PC-3 (cell line): ENCODE data around the gene IL16. TPM values are rescaled to one million over a fixed set of nuclear protein-coding genes. Genes with fewer than 3 reads are reported as not detected.

Experiments
- ATAC-seq: fragments of 200-7000 bp; cut with Tn5 transposase; 2 replicates; pipeline ENCODE4 v1.9.1; 2020; ENCODE audit warnings: mild to moderate bottlenecking, moderate library complexity
- BruUV-seq: library from RNA; stranded (reverse); fragments of 400-500 nt; replicated peaks from 2 replicates; lab custom pipeline; 2021; lab: Mats Ljungman, UMichigan
- CTCF ChIA-PET: fragments of 300-600 bp; sonication (Branson Sonifier 250); formaldehyde crosslinking; loops from one replicate; lab custom pipeline; 2022; ENCODE audit warnings: antibody characterized with exemption; lab: Charles Lee
- POLR2A ChIA-PET: fragments of 300-600 bp; sonication (Branson Sonifier 250); formaldehyde crosslinking; loops from one replicate; lab custom pipeline; 2022; ENCODE audit warnings: antibody characterized with exemption; ENCODE audit not compliant: unreplicated experiment; lab: Charles Lee
- DNase-seq: peaks from one replicate; pipeline ENCODE4 v3.0.0-alpha.2; 2015
- H2AFZ ChIP-seq: fragments of 300-600 bp; sonication (generic); 2 replicates; pipeline ENCODE4 v1.6.0; 2016; ENCODE audit warnings: antibody characterized with exemption, low read length
- H3F3A ChIP-seq: fragments of 300-600 bp; sonication (generic); one replicate; pipeline ENCODE4 v1.6.0; 2017; ENCODE audit warnings: antibody characterized with exemption, low read length, control low read depth, mild to moderate bottlenecking; ENCODE audit not compliant: unreplicated experiment
- H3K27ac ChIP-seq: fragments of 300-600 bp; sonication (generic); 2 replicates; pipeline ENCODE4 v1.5.1; 2016; ENCODE audit warnings: mild to moderate bottlenecking, low read length
- H3K27me3 ChIP-seq: fragments of 300-600 bp; sonication (generic); 2 replicates; pipeline ENCODE4 v1.6.1; 2016; ENCODE audit warnings: low read length, mixed read lengths
- H3K36me3 ChIP-seq: fragments of 300-600 bp; sonication (generic); 2 replicates; pipeline ENCODE4 v1.6.1; 2016; ENCODE audit warnings: low read depth, mixed run types, low read length, mixed read lengths
- H3K4me1 ChIP-seq: fragments of 300-600 bp; sonication (generic); 2 replicates; pipeline ENCODE4 v1.5.1; 2016; ENCODE audit warnings: low read length; ENCODE audit not compliant: insufficient read depth
- H3K4me2 ChIP-seq: fragments of 300-600 bp; sonication (generic); 2 replicates; pipeline ENCODE4 v1.6.0; 2016; ENCODE audit warnings: low read length
- H3K4me3 ChIP-seq: fragments of 300-600 bp; sonication (generic); 2 replicates; pipeline ENCODE4 v1.5.1; 2016; ENCODE audit warnings: mild to moderate bottlenecking, low read length, mixed read lengths
- H3K79me2 ChIP-seq: fragments of 300-600 bp; sonication (generic); 2 replicates; pipeline ENCODE4 v1.6.1; 2017; ENCODE audit warnings: low read length, mixed read lengths
- H3K9ac ChIP-seq: fragments of 300-600 bp; sonication (generic); 2 replicates; pipeline ENCODE4 v1.6.0; 2016; ENCODE audit warnings: mild to moderate bottlenecking, low read length
- H3K9me2 ChIP-seq: fragments of 300-600 bp; sonication (generic); replicated peaks from 2 replicates; pipeline ENCODE4 v1.6.1; 2016; ENCODE audit warnings: mixed run types, low read length, mixed read lengths
- H3K9me3 ChIP-seq: fragments of 300-600 bp; sonication (generic); 2 replicates; pipeline ENCODE4 v1.6.1; 2016; ENCODE audit warnings: low read length, mixed read lengths
- H4K20me1 ChIP-seq: fragments of 300-600 bp; sonication (generic); 2 replicates; pipeline ENCODE4 v1.6.1; 2016; ENCODE audit warnings: low read length, mixed read lengths
- EZH2 ChIP-seq: fragments of 300-600 bp; sonication (generic); IDR thresholded peaks from one replicate; pipeline ENCODE4 v1.6.1; 2017; ENCODE audit warnings: antibody characterized with exemption, mild to moderate bottlenecking, low read length; ENCODE audit not compliant: unreplicated experiment
- EZH2phosphoT487 ChIP-seq: fragments of 300-600 bp; sonication (generic); IDR thresholded peaks from 2 replicates; pipeline ENCODE4 v1.6.1; 2018; ENCODE audit warnings: mild to moderate bottlenecking, antibody characterized with exemption, low read length, borderline replicate concordance
- intact Hi-C: fragments of 100-400 bp; cut with micrococcal nuclease; formaldehyde crosslinking; loops from 2 replicates; pipeline ENCODE4 v1.9.0; 2023
- total RNA-seq: library from RNA; depleted of rRNA; stranded (reverse); fragments of >200 nt; gene quantifications from 2 replicates; pipeline ENCODE4 v1.2.3, GENCODE V29; 2014
- TF ChIP-seq, protein P1 (sequence below): fragments of 300-600 bp; sonication (generic); conservative IDR thresholded peaks from 2 replicates; pipeline ENCODE4 v1.5.1; 2017; ENCODE audit warnings: antibody characterized with exemption, low read depth, mild to moderate bottlenecking, low read length

The IL16 gene
- total RNA-seq, 1 experiment from 2014 or later, result 0.04 TPM

- Histone ChIP-seq H3K4me1 (peaks cover 15% of the 10 kb centered on the region), H3K27ac (no peak overlapping the region), H4K20me1 (no peaks in the 10 kb centered on the region), H3K27me3 (no peaks in the 10 kb centered on the region), H3K36me3 (no peaks in the 10 kb centered on the region), H3K4me3 (no peak overlapping the region), H2AFZ (no peak overlapping the region), H3K9me3 (no peaks in the 10 kb centered on the region), H3K79me2 (no peaks in the 10 kb centered on the region), H3K9me2 (no peaks in the 10 kb centered on the region), H3K4me2 (no peak overlapping the region), H3F3A (no peaks in the 10 kb centered on the region), H3K9ac (no peak overlapping the region)
- TF ChIP-seq EZH2, result no peak
- TF ChIP-seq EZH2phosphoT487, result no peak
- TF ChIP-seq, protein P1, sequence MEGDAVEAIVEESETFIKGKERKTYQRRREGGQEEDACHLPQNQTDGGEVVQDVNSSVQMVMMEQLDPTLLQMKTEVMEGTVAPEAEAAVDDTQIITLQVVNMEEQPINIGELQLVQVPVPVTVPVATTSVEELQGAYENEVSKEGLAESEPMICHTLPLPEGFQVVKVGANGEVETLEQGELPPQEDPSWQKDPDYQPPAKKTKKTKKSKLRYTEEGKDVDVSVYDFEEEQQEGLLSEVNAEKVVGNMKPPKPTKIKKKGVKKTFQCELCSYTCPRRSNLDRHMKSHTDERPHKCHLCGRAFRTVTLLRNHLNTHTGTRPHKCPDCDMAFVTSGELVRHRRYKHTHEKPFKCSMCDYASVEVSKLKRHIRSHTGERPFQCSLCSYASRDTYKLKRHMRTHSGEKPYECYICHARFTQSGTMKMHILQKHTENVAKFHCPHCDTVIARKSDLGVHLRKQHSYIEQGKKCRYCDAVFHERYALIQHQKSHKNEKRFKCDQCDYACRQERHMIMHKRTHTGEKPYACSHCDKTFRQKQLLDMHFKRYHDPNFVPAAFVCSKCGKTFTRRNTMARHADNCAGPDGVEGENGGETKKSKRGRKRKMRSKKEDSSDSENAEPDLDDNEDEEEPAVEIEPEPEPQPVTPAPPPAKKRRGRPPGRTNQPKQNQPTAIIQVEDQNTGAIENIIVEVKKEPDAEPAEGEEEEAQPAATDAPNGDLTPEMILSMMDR, result no peak
- no TSS peak for BruUV-seq
- ChIA-PET CTCF (no interaction called here), POLR2A (no interaction called here)
- DNase-seq (no peak), ATAC-seq (no peak)
- intact Hi-C loops, result no loop called here
Observed at GRCh38 chr15:81314378-81314777, 117.7 kb downstream of the IL16 start.

DNA sequence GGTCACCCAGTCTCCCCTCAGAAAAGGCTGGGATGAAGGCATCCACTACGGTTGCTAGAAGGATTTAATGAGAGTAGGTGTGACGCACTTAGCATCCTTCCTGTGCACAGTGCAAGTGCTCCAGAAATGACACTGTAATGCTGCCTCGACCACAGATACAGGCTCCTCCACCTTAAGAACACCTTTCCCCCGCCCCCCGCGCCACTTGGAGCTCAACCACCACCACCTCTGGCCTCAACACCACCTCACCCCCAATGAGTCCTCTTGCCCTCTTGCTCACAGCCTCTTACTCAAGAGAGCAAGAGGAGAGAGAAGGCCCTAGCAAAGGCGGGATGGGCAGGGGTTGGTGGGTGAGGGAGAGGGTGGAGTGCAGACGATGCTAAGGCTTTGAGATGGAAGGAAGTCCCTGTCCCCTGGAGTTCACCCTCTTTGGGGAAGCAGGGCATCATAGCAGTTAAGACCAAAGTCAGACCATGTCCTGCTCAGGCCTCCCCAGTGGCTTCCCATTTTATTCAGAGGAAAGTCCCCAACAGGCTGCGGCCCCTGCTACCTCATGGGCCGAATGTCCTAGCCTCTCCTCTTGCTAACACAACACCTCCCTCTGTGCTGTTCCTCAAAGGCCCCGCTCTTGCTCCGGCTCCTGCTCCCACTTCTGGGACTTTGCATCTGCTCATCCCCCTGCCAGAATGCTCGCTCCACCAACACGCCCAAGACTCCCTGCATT lies 118.9 kb downstream of the IL16 start:
- Histone ChIP-seq H3K4me2 (no peak overlapping the region), H3K9ac (no peak overlapping the region), H3K9me3 (no peaks in the 10 kb centered on the region), H3F3A (no peaks in the 10 kb centered on the region), H3K27me3 (no peaks in the 10 kb centered on the region), H2AFZ (no peak overlapping the region), H3K27ac (no peak overlapping the region), H3K9me2 (no peaks in the 10 kb centered on the region), H3K79me2 (no peaks in the 10 kb centered on the region), H4K20me1 (no peaks in the 10 kb centered on the region), H3K36me3 (no peaks in the 10 kb centered on the region), H3K4me1 (peaks cover 15% of the 10 kb centered on the region), H3K4me3 (no peak overlapping the region)
- ChIA-PET POLR2A (no interaction called here), CTCF (no interaction called here)
- DNase-seq (no peak), ATAC-seq (no peak)
- TF ChIP-seq, protein P1, result no peak
- TF ChIP-seq EZH2phosphoT487 (no peak), EZH2 (no peak)
- intact Hi-C loops, result no loop called here
- BruUV-seq, result no TSS peak

- intact Hi-C loops, result no loop called here
- no peaks in the 10 kb centered on the region for H3K36me3 ChIP-seq
- peaks cover 15% of the 10 kb centered on the region for H3K4me1 ChIP-seq
- ATAC-seq (no peak), DNase-seq (no peak)
- no peak overlapping the region for H3K27ac ChIP-seq
- ChIA-PET POLR2A (no interaction called here), CTCF (no interaction called here)
- H3K9me3 ChIP-seq, result no peaks in the 10 kb centered on the region
- H3K27me3 ChIP-seq, result no peaks in the 10 kb centered on the region
- H3F3A ChIP-seq, result no peaks in the 10 kb centered on the region
- no peak overlapping the region for H2AFZ ChIP-seq
- no peaks in the 10 kb centered on the region for H3K9me2 ChIP-seq
- H3K4me3 ChIP-seq, result no peak overlapping the region
- no peak overlapping the region for H3K4me2 ChIP-seq
- no peaks in the 10 kb centered on the region for H3K79me2 ChIP-seq
- TF ChIP-seq EZH2, result no peak
- TF ChIP-seq, protein P1, result no peak
- no peak for TF ChIP-seq EZH2phosphoT487
- no peak overlapping the region for H3K9ac ChIP-seq
- no peaks in the 10 kb centered on the region for H4K20me1 ChIP-seq
- no TSS peak for BruUV-seq
Observed at GRCh38 chr15:81316267-81316666, 119.6 kb downstream of the IL16 start.
